ENCODE data around the gene THADA. TPM values are rescaled to one million over a fixed set of nuclear protein-coding genes. Genes with fewer than 3 reads are reported as not detected.

THADA gene
- total RNA-seq, 4 donors from 2014 or later: 49.9 to 90.2 (median 65.2) TPM

DNA sequence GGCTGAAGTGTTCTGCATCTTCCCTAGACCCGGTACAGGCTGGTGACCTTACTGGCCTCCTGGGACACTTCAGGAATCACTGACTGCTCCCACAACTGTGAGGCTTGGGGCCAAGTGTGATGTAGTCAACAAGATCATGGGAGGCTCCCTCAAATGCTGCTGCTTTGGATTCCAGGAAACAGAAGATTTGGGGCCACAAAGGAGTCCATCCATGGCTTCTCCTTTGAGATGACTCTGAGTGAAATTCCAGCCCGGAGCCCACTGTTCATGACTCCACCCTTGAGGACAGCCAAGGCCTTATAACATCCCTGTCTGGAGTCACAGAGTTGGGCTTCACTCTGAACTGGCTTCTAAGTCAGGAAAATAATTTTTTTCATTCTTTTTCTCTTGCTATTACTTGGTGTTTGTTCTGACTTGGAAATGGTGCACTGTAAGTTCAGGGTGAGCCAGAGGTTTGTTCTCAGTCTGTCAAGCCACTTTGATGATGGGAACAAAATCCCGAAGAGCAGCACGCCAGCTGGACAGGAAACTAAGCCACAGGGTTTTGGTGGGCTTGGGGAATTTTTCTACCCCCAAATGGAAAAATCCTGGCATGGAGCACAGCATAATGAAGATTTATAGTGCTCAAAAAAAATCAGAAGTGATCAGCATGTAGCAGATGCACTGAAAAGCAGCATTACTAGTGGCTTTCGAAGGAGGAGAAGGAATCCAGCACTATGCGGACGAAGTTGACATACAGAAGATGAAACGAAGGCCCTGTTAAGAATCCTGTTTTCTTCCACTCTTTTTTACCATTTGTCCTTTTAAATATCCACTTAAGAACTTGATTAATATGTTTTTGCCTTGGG lies 271.4 kb downstream of the THADA start:
- DNase-seq: peak; percentile 84 to 85
- 67 to 73% methylated on average over 8 of the region's 8 CpGs for WGBS, 2 donors
- no peak overlapping the region for H3K4me3 ChIP-seq (replicated peaks in 1 of 3)

GRCh38 chr2:43323857-43324256 lies 272.0 kb downstream of the THADA start:
- no peaks in the 10 kb centered on the region for H3K36me3 ChIP-seq
- DNase-seq: no peak
- no peaks in the 10 kb centered on the region for H3K9me3 ChIP-seq
- H3K4me1 ChIP-seq: peaks cover 26 to 40% of the 10 kb centered on the region in 2 donors
- intact Hi-C loops (cut with DNase I): no loop called here
- 61 to 64% methylated on average over 4 of the region's 4 CpGs for WGBS, 2 donors
- TF ChIP-seq CTCF (IDR thresholded peaks at IDR 0.05) (no peak), POLR2A (IDR thresholded peaks at IDR 0.05) (no peak)
- peak overlapping the region; percentile 54 to 73 (median 66) for H3K27ac ChIP-seq
- no peaks in the 10 kb centered on the region for H3K27me3 ChIP-seq
- H3K4me3 ChIP-seq (replicated peaks in 1 of 3): no peak overlapping the region

More for the DNA sequence above, 271.4 kb downstream of the THADA start:
- H3K27ac ChIP-seq: peak overlapping the region; percentile 54 to 73 (median 66)
- H3K9me3 ChIP-seq: no peaks in the 10 kb centered on the region
- no peak for TF ChIP-seq CTCF (IDR thresholded peaks at IDR 0.05)
- TF ChIP-seq POLR2A (IDR thresholded peaks at IDR 0.05): no peak
- no peaks in the 10 kb centered on the region for H3K36me3 ChIP-seq
- H3K4me1 ChIP-seq: peaks cover 26 to 40% of the 10 kb centered on the region in 2 donors
- no peaks in the 10 kb centered on the region for H3K27me3 ChIP-seq
- intact Hi-C loops (cut with DNase I): no loop called here

DNA sequence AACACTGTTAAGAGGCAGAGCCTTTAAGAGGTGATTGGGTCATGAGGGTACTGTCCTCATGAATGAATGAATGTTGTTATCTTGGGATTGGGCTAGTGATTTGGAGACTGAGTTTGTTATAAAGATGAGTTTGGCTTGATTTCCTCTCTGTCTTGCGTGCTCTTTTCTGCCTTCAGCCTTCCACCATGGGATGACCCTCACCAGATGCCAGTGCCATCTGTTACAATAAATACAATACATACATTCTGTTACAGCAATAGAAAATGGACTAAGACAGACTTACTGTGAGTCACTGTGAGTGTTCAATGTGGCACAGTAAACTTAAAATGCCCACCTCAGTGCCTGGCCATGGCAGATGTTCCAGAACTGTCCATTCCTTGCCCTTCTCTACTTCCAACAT lies 274.4 kb downstream of the THADA start:
- 95 to 100% methylated on average over 1 of the region's 1 CpG for WGBS, 2 donors
- Histone ChIP-seq H3K27me3 (no peaks in the 10 kb centered on the region), H3K4me3 (replicated peaks in 1 of 3) (no peak overlapping the region), H3K27ac (no peak overlapping the region), H3K36me3 (no peaks in the 10 kb centered on the region), H3K4me1 (peaks cover 9 to 22% of the 10 kb centered on the region in 2 donors), H3K9me3 (no peaks in the 10 kb centered on the region)
- intact Hi-C loops (cut with DNase I): no loop called here
- no peak for DNase-seq
- no peak for TF ChIP-seq POLR2A (IDR thresholded peaks at IDR 0.05)
- no peak for TF ChIP-seq CTCF (IDR thresholded peaks at IDR 0.05)

DNA sequence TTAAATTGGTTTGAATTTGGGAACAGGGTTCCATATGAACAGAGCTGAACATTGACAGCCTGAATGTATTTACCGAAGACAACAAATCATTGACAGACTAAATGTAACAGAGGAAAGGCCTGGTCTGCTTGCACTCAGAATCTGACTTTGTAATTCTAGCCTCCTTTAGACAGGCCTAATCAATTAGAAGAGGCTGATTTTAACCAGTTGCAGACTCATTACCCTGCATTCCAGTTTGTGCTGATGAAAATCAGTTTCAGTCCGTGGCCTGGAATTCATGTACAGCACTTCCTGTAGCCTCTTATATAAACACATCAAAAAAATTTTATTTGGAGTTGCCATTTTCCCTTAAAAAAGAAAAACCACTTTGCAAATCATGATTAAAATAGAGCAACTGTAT lies 276.3 kb downstream of the THADA start:
- no peaks in the 10 kb centered on the region for H3K27me3 ChIP-seq
- 78% methylated on average over 2 of the region's 2 CpGs for WGBS, 2 donors

More for the DNA sequence above, 276.3 kb downstream of the THADA start:
- DNase-seq: no peak
- H3K36me3 ChIP-seq: no peaks in the 10 kb centered on the region
- TF ChIP-seq CTCF (IDR thresholded peaks at IDR 0.05) (no peak), POLR2A (IDR thresholded peaks at IDR 0.05) (no peak)
- intact Hi-C loops (cut with DNase I): no loop called here
- H3K4me3 ChIP-seq (replicated peaks in 1 of 3): no peak overlapping the region
- H3K9me3 ChIP-seq: no peaks in the 10 kb centered on the region
- H3K27ac ChIP-seq: no peak overlapping the region
- H3K4me1 ChIP-seq: peaks cover 9 to 17% of the 10 kb centered on the region in 2 donors

Measured in thyroid gland (tissue), 4 donors.